Coronary artery (tissue), 2 donors: ENCODE results near the gene ANXA10.
"Not testable (repeated sequence)": the region's sequence is repeated elsewhere in the genome, so short reads cannot be mapped to it uniquely, and the experiment has no call there.

ENCODE experiments used
- DNase-seq: peaks from one replicate; pipeline ENCODE4 v3.0.0-alpha.2; 2017; ENCODE audit warnings: low spot score
- H3K27ac ChIP-seq, 2 donors: fragments of 200-600 bp; sonication (generic); one replicate each; pipeline ENCODE4 v1.5.1; 2016 to 2019
- H3K4me3 ChIP-seq: fragments of 200-600 bp; sonication (generic); 2 replicates; pipeline ENCODE4 v1.5.1; 2016; ENCODE audit warnings: mild to moderate bottlenecking, moderate library complexity
- TF ChIP-seq, protein P1 (sequence below): fragments of 200-600 bp; sonication (generic); IDR thresholded peaks from one replicate; pipeline ENCODE4 v1.5.1; 2019; ENCODE audit warnings: antibody characterized with exemption

The ANXA10 gene

DNA sequence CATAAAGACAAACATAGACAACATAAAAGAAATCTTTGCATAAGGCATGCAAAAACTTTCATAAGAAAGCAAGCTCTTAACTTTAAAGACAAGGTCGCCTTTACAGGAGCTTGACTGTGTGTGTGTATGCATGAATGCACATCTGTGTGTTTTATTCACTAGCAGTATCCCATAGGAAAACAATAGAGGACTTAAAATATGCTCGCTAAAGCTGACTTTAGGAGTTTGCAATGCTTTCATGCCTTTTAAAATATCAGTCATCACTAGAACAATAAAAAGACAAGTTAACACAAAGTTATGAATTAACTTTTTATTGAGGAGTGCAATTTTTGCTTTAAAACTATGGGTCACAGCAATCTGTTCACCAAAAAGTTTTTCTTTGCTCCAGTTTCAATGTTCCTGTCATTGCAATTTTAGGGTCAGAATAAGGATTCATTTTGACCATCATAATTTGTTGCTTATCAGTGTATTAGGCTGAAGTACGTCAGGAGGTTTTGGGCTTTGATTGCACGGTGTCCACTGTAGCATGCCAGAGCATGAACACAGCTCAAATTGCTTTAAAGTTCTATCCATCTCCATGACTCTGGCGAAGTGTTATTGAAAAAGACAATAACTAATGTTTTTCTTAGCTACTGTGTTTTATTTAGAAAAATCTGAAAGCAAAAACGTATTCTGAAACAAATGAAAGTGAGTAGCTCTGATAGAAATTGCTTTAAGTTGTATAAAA, 36.9 kb downstream of the ANXA10 start:
- H3K4me3 ChIP-seq: no peak overlapping the region
- H3K27ac ChIP-seq: no peak overlapping the region
- no peak for DNase-seq
- TF ChIP-seq, protein P1, sequence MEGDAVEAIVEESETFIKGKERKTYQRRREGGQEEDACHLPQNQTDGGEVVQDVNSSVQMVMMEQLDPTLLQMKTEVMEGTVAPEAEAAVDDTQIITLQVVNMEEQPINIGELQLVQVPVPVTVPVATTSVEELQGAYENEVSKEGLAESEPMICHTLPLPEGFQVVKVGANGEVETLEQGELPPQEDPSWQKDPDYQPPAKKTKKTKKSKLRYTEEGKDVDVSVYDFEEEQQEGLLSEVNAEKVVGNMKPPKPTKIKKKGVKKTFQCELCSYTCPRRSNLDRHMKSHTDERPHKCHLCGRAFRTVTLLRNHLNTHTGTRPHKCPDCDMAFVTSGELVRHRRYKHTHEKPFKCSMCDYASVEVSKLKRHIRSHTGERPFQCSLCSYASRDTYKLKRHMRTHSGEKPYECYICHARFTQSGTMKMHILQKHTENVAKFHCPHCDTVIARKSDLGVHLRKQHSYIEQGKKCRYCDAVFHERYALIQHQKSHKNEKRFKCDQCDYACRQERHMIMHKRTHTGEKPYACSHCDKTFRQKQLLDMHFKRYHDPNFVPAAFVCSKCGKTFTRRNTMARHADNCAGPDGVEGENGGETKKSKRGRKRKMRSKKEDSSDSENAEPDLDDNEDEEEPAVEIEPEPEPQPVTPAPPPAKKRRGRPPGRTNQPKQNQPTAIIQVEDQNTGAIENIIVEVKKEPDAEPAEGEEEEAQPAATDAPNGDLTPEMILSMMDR: no peak

DNA sequence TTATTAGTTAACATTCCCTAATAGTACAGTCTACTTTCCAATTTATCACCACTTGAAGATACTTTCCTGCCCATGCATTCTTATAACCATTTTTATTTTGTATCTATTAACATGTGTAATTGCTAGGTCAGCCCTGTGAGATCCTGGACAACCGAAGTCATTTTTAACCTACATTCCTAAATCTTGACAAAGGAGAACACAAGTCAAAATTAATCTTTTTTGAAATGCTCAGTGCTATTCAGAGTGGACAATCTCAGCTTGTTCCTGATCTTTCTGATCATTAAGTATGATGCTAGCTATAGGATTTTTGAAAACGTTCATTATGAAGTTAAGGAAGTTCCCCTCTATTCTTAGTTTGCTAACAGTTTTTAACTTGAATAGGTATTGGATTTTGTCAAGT, 37.5 kb downstream of the ANXA10 start:
- no peak overlapping the region for H3K27ac ChIP-seq
- DNase-seq: no peak
- no peak overlapping the region for H3K4me3 ChIP-seq
- TF ChIP-seq, protein P1: no peak

DNA sequence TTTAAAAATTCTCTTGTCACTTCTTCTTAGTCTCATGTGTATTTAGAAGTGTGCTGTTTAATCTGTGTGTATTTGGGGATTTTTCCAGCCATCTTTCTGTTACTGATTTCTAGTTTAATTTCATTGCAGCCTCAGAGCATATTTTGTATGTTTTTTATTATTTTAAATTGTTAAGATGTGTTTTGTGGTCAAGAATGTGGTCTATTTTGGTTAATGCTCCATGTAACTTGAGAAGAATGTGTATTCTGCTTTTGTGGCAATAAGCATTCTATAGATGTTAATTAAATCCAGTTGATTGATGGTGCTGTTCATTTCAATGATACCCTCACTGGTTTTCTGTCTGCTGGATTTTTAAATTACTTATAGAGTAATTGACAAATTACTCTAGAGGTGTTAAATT, 38.9 kb downstream of the ANXA10 start:
- TF ChIP-seq, protein P1: no peak
- Histone ChIP-seq H3K4me3 (no peak overlapping the region), H3K27ac (no peak overlapping the region)
- no peak for DNase-seq

DNA sequence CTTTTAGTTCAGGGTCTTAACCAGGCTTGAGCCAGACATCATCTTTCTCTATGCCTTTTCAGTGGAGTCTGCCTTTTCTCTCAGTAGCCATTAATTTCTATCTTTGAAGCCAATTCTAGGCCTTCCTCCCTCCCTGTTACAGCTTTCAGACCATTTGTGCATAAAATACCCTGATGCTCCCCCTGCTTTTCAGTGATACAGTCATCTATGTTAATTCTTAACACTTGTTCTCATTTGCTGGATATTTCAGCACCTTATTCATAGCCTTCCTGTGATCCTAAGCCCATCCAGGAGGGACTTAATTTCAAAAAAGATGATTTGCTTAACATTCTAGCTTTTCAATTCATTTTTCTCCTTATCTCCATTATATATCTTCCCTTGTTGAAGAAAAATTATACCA, 42.3 kb downstream of the ANXA10 start:
- Histone ChIP-seq H3K4me3 (no peak overlapping the region), H3K27ac (no peak overlapping the region)
- TF ChIP-seq, protein P1: no peak
- DNase-seq: no peak

DNA sequence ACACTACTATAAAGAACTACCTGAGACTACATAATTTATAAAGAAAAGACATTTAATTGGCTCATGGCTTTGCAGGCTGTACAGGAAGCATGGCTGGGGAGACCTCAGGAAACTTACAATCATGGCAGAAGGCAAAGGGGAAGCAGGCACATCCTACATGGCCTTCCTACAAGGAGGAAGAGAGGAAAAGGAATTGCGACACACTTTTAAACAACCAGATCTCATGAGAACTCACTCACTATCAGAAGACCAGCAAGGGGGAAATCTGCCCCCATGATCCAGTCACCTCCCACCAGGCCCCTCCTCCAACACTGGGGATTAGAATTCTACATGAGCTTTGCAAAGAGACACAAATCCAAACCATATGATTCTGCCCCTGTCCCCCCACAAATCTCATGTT, 43.5 kb downstream of the ANXA10 start:
- not testable (repeated sequence) for H3K27ac ChIP-seq, DNase-seq, H3K4me3 ChIP-seq

DNA sequence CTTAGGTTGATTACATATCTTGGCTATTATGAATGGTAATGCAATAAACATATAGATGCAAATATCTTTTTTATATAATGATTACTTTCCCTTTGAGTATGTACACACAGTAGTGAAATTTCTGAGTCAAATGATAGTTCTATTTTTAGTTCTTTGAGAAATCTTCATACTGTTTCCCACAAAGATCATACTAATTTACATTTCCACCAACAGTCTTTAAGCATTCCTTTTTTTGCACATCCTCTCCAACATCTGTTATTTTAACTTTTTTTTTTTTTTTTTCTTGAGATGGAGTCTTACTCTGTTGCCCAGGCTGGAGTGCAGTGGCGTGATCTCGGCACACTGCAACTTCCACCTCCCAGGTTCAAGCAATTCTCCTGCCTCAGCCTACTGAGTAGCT, 45.4 kb downstream of the ANXA10 start:
- not testable (repeated sequence) for H3K4me3 ChIP-seq, H3K27ac ChIP-seq, DNase-seq

DNA sequence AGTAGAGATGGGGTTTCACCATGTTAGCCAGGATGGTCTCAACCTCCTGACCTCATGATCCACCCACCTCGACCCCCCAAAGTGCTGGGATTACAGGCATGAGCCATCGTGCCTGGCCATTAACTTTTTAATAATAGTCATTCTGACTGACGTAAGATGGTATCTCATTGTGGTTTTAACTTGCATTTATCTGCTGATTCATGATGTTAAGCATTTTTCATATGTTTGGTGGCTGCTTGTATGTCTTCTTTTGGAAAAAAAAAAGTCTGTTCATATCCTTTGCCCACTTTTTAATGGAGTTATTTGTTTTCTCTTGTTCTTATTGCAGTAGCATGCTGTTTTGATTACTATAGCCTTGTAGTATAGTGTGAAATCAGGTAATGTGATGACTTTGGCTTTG, 45.8 kb downstream of the ANXA10 start:
- no peak for DNase-seq
- H3K27ac ChIP-seq: no peak overlapping the region
- TF ChIP-seq, protein P1: no peak
- H3K4me3 ChIP-seq: no peak overlapping the region

DNA sequence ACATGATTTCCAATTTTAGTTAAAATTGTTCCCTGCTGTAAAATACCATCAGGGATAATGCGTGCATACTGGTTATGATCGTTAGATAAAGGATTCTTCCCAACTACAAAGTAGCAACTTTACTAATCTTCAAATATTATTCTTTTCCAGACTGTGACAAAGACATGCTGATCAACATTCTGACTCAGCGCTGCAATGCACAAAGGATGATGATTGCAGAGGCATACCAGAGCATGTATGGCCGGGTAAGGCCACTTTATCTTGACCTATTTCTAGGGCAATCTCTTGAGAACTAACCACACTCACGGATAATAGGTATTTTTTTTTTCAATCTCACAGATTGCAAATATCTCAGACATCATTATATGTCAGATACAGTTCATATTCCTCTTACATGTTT, 47.0 kb downstream of the ANXA10 start:
- TF ChIP-seq, protein P1: no peak
- Histone ChIP-seq H3K4me3 (no peak overlapping the region), H3K27ac (no peak overlapping the region)
- DNase-seq: no peak
